ENCODE results near the gene CACNA1A. TPM values are rescaled to one million over a fixed set of nuclear protein-coding genes. Genes with fewer than 3 reads are reported as not detected.

Gene CACNA1A
- polyA plus RNA-seq, 1 donor (not counting 4 experiments of a cell fraction or from before 2014, with no cell fraction given), result not detected

DNA sequence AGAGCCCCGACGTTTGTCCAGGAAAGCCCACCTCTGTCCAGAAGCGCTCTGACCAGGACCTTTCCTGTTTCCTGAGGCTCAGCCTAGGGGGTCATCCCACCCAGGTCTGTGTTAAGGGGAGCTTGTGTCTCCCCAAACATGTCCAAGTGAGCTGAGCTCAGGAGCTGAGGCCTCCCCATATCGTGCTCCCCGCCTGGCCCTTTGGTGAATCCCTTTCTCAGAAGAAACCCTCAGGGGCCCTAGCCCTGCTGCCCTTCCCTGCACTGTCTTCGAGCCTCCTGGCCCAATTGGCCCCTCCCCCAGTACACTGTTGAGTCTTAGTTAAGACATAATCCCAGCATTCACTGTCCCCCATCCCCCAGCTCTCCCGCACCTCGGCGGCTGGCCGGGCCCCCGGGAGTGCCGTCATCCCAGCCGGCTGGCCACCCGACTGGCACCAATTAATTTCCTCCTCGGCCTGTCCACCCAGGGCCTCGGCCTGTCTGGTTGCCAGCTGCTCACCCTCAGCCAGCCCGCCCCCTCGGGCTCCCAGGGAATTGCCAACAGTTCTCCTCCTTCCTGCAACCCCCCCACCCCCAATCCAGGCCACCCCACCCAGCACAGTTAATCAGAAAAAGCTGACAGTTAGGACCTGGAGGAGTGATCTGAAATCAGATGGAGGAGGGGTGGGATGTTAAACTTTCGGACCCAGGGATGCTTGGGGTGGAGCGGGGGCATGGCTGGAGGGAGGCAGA, 342.5 kb downstream of the CACNA1A start:
- peak overlapping the region; percentile 86 for H3K4me2 ChIP-seq (ENCODE audit: control insufficient read depth, extremely low read depth, insufficient read depth, low read depth, low read length)
- peak overlapping the region; percentile 2 for H2AFZ ChIP-seq (ENCODE audit: control insufficient read depth, low read length)
- dilution Hi-C loops (cut with MboI; ENCODE audit: extremely low pct_ligation_motif_present, low sequenced_read_pairs), result no loop called here
- FAIRE-seq (no peak), DNase-seq (ENCODE audit: low read depth, low spot score) (no peak)
- H3K4me3 ChIP-seq (ENCODE audit: control insufficient read depth in 2 of 3, extremely low read depth in 1 of 3, insufficient read depth in 2 of 3, low read depth in 1 of 3, low read length in 3 of 3), result peak overlapping the region; percentile 2 to 49 (median 46)
- peaks cover 59% of the 10 kb centered on the region for H3K4me1 ChIP-seq (ENCODE audit: control insufficient read depth, extremely low read depth, insufficient read depth, low read length)
- H3K36me3 ChIP-seq (ENCODE audit: control insufficient read depth in 2 of 2, extremely low read depth in 1 of 2, insufficient read depth in 2 of 2, low read length in 2 of 2), result no peaks in the 10 kb centered on the region
- H3K9me3 ChIP-seq (ENCODE audit: control insufficient read depth, low read depth, low read length), result no peaks in the 10 kb centered on the region
- H3K9ac ChIP-seq (ENCODE audit: control insufficient read depth, extremely low read depth, insufficient read depth, low read length), result peak overlapping the region; percentile 79
- no peaks in the 10 kb centered on the region for H3K79me2 ChIP-seq (ENCODE audit: control insufficient read depth, insufficient read depth, low read length)
- TF ChIP-seq EZH2 (IDR thresholded peaks at IDR 0.05; ENCODE audit: low read length), result no peak
- TF ChIP-seq, protein P1, sequence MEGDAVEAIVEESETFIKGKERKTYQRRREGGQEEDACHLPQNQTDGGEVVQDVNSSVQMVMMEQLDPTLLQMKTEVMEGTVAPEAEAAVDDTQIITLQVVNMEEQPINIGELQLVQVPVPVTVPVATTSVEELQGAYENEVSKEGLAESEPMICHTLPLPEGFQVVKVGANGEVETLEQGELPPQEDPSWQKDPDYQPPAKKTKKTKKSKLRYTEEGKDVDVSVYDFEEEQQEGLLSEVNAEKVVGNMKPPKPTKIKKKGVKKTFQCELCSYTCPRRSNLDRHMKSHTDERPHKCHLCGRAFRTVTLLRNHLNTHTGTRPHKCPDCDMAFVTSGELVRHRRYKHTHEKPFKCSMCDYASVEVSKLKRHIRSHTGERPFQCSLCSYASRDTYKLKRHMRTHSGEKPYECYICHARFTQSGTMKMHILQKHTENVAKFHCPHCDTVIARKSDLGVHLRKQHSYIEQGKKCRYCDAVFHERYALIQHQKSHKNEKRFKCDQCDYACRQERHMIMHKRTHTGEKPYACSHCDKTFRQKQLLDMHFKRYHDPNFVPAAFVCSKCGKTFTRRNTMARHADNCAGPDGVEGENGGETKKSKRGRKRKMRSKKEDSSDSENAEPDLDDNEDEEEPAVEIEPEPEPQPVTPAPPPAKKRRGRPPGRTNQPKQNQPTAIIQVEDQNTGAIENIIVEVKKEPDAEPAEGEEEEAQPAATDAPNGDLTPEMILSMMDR (optimal IDR thresholded peaks at IDR 0.05 in 1 of 3, IDR thresholded peaks at IDR 0.05 in 1 of 3, conservative IDR thresholded peaks at IDR 0.05 in 1 of 3; ENCODE audit: extremely low read depth in 1 of 3, insufficient read depth in 2 of 3, low read length in 3 of 3), result no peak
- H3K27ac ChIP-seq (ENCODE audit: control insufficient read depth, insufficient read depth, low read length), result peak overlapping the region; percentile 94
- H3K27me3 ChIP-seq (ENCODE audit: control insufficient read depth, extremely low read depth, insufficient read depth, low read length), result no peaks in the 10 kb centered on the region
- H3K9me1 ChIP-seq (ENCODE audit: control insufficient read depth, extremely low read depth, insufficient read depth, low read length), result no peaks in the 10 kb centered on the region
- no peaks in the 10 kb centered on the region for H4K20me1 ChIP-seq (ENCODE audit: control insufficient read depth, extremely low read depth, insufficient read depth, low read length)

- no peak for FAIRE-seq
Measured at GRCh38 chr19:13162724-13163608, 343.3 kb downstream of the CACNA1A start.

More at GRCh38 chr19:13162724-13163608, 343.3 kb downstream of the CACNA1A start:
- no peaks in the 10 kb centered on the region for H3K9me3 ChIP-seq (ENCODE audit: control insufficient read depth, low read depth, low read length)
- peak overlapping the region; percentile 86 for H3K4me2 ChIP-seq (ENCODE audit: control insufficient read depth, extremely low read depth, insufficient read depth, low read depth, low read length)
- no peaks in the 10 kb centered on the region for H3K27me3 ChIP-seq (ENCODE audit: control insufficient read depth, extremely low read depth, insufficient read depth, low read length)
- dilution Hi-C loops (cut with MboI; ENCODE audit: extremely low pct_ligation_motif_present, low sequenced_read_pairs), result no loop called here
- peak overlapping the region; percentile 69 for H2AFZ ChIP-seq (ENCODE audit: control insufficient read depth, low read length)
- H3K4me1 ChIP-seq (ENCODE audit: control insufficient read depth, extremely low read depth, insufficient read depth, low read length), result peaks cover 52% of the 10 kb centered on the region
- H3K36me3 ChIP-seq (ENCODE audit: control insufficient read depth in 2 of 2, extremely low read depth in 1 of 2, insufficient read depth in 2 of 2, low read length in 2 of 2), result no peaks in the 10 kb centered on the region
- DNase-seq (ENCODE audit: low read depth, low spot score), result peak; percentile 90
- no peaks in the 10 kb centered on the region for H4K20me1 ChIP-seq (ENCODE audit: control insufficient read depth, extremely low read depth, insufficient read depth, low read length)
- H3K9me1 ChIP-seq (ENCODE audit: control insufficient read depth, extremely low read depth, insufficient read depth, low read length), result no peaks in the 10 kb centered on the region
- H3K27ac ChIP-seq (ENCODE audit: control insufficient read depth, insufficient read depth, low read length), result peak overlapping the region; percentile 94
- TF ChIP-seq EZH2 (IDR thresholded peaks at IDR 0.05; ENCODE audit: low read length), result no peak
- TF ChIP-seq, protein P1 (optimal IDR thresholded peaks at IDR 0.05 in 1 of 3, IDR thresholded peaks at IDR 0.05 in 1 of 3, conservative IDR thresholded peaks at IDR 0.05 in 1 of 3; ENCODE audit: extremely low read depth in 1 of 3, insufficient read depth in 2 of 3, low read length in 3 of 3), result no peak
- peak overlapping the region; percentile 0 to 56 (median 52) for H3K4me3 ChIP-seq (ENCODE audit: control insufficient read depth in 2 of 3, extremely low read depth in 1 of 3, insufficient read depth in 2 of 3, low read depth in 1 of 3, low read length in 3 of 3)
- peak overlapping the region; percentile 79 for H3K9ac ChIP-seq (ENCODE audit: control insufficient read depth, extremely low read depth, insufficient read depth, low read length)
- no peaks in the 10 kb centered on the region for H3K79me2 ChIP-seq (ENCODE audit: control insufficient read depth, insufficient read depth, low read length)

Measured in keratinocyte (primary cell).